ENCODE measurements around the gene TCF12.
"Not testable (repeated sequence)": the region's sequence is repeated elsewhere in the genome, so short reads cannot be mapped to it uniquely, and the experiment has no call there.

Gene TCF12

GRCh38 chr15:57003418-57003817 is 85.0 kb downstream of the TCF12 start:
- TF ChIP-seq CTCF (IDR thresholded peaks at IDR 0.05): no peak
- DNase-seq: no peak
- no peaks in the 10 kb centered on the region for H3K9me3 ChIP-seq
- H3K27me3 ChIP-seq: no peaks in the 10 kb centered on the region
- peaks cover 0 to 6% (median 0%) of the 10 kb centered on the region in 3 donors for H3K36me3 ChIP-seq
- no peak overlapping the region for H3K4me3 ChIP-seq
- H3K27ac ChIP-seq: no peak overlapping the region
- peaks cover 0 to 8% (median 0%) of the 10 kb centered on the region in 4 donors for H3K4me1 ChIP-seq
- intact Hi-C loops (cut with DNase I; ENCODE audit: low total_unique reads): no loop called here

- no peak for DNase-seq
- Histone ChIP-seq H3K27ac (no peak overlapping the region), H3K4me3 (no peak overlapping the region), H3K4me1 (peaks cover 0 to 8% (median 0%) of the 10 kb centered on the region in 4 donors), H3K9me3 (no peaks in the 10 kb centered on the region), H3K27me3 (no peaks in the 10 kb centered on the region), H3K36me3 (peaks cover 0 to 6% (median 0%) of the 10 kb centered on the region in 3 donors)
- no peak for TF ChIP-seq CTCF (IDR thresholded peaks at IDR 0.05)
- intact Hi-C loops (cut with DNase I; ENCODE audit: low total_unique reads): no loop called here
Measured at GRCh38 chr15:57005244-57005643, 86.8 kb downstream of the TCF12 start.

- DNase-seq; H3K9me3 ChIP-seq; H3K4me1 ChIP-seq; H3K36me3 ChIP-seq; H3K27me3 ChIP-seq; intact Hi-C loops (cut with DNase I; ENCODE audit: low total_unique reads); H3K4me3 ChIP-seq; H3K27ac ChIP-seq: not testable (repeated sequence)
Measured at GRCh38 chr15:57007797-57008196, 89.4 kb downstream of the TCF12 start.

DNA sequence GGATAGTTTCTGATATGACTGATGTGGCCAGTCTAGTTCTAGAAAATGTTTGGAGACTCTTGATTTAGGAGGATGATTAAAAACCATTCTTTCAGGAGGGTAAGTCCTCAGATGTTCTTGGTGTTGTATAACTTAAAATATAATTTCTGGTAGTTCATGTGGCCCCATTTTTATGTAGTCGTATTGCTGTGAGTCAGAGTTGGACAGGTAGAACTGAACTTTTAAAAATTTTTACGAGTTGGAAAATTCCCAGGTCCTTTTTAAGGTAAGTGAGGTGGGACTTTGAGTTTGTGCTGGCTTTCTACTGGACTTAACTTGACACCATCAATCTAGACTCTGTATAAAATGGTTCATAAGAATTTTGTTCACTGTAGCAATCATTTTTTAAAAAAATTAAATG is 92.3 kb downstream of the TCF12 start:
- H3K4me3 ChIP-seq: no peak overlapping the region
- DNase-seq: no peak
- H3K9me3 ChIP-seq: no peaks in the 10 kb centered on the region
- peaks cover 0 to 5% (median 0%) of the 10 kb centered on the region in 4 donors for H3K4me1 ChIP-seq
- H3K27ac ChIP-seq: no peak overlapping the region
- TF ChIP-seq CTCF (IDR thresholded peaks at IDR 0.05): no peak
- H3K27me3 ChIP-seq: no peaks in the 10 kb centered on the region
- intact Hi-C loops (cut with DNase I; ENCODE audit: low total_unique reads): no loop called here
- H3K36me3 ChIP-seq: no peaks in the 10 kb centered on the region

- intact Hi-C loops (cut with DNase I; ENCODE audit: low total_unique reads): no loop called here
- Histone ChIP-seq H3K4me3 (no peak overlapping the region), H3K4me1 (peaks cover 0 to 10% (median 4%) of the 10 kb centered on the region in 4 donors), H3K27ac (no peak overlapping the region), H3K9me3 (no peaks in the 10 kb centered on the region), H3K27me3 (no peaks in the 10 kb centered on the region), H3K36me3 (no peaks in the 10 kb centered on the region)
- no peak for TF ChIP-seq CTCF (IDR thresholded peaks at IDR 0.05)
- no peak for DNase-seq
Measured at GRCh38 chr15:57012556-57012955, 94.1 kb downstream of the TCF12 start.

DNA sequence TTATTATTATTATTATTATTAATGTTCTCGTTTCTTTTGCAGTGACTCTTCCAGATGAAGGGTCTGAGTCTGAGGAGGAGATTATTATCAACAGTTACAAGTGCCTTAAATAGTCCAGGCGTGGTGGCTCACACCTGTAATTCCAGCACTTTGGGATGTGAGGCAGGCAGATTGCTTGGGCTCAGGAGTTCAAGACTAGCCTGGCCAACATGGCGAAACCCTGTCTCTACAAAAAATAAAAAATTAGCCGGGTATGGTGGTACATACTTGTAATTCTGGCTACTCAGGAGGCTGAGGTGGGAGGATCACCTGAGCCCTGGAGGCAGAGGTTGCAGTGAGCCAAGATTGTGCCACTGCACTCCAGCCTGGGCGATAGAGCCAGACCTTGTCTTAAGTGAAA is 96.5 kb downstream of the TCF12 start:
- H3K9me3 ChIP-seq; DNase-seq; H3K4me3 ChIP-seq; H3K27ac ChIP-seq; intact Hi-C loops (cut with DNase I; ENCODE audit: low total_unique reads); H3K27me3 ChIP-seq; H3K36me3 ChIP-seq: not testable (repeated sequence)
- peaks cover 0 to 27% (median 11%) of the 10 kb centered on the region in 4 donors for H3K4me1 ChIP-seq

- no peak overlapping the region for H3K4me3 ChIP-seq
- TF ChIP-seq CTCF (IDR thresholded peaks at IDR 0.05): no peak
Measured at GRCh38 chr15:57015360-57015759, 96.9 kb downstream of the TCF12 start.

More at GRCh38 chr15:57015360-57015759, 96.9 kb downstream of the TCF12 start:
- no peaks in the 10 kb centered on the region for H3K27me3 ChIP-seq
- no peaks in the 10 kb centered on the region for H3K36me3 ChIP-seq
- peaks cover 0 to 32% (median 11%) of the 10 kb centered on the region in 4 donors for H3K4me1 ChIP-seq
- H3K9me3 ChIP-seq: no peaks in the 10 kb centered on the region
- H3K27ac ChIP-seq: no peak overlapping the region
- intact Hi-C loops (cut with DNase I; ENCODE audit: low total_unique reads): no loop called here
- no peak for DNase-seq
